HepG2 (cell line): ENCODE measurements around the gene PMM2. TPM values are rescaled to one million over a fixed set of nuclear protein-coding genes. Genes with fewer than 3 reads are reported as not detected.

ENCODE experiments used
- GLI4 ChIP-seq: sonication (generic); formaldehyde crosslinking; IDR thresholded peaks from 2 replicates; pipeline ENCODE4 v1.5.1; 2020; ENCODE audit warnings: missing genetic modification reagents, mild to moderate bottlenecking, moderate library complexity, borderline replicate concordance
- HNF4A ChIP-seq: sonication (generic); formaldehyde crosslinking; IDR thresholded peaks from 2 replicates; pipeline ENCODE4 v1.4.0; 2020; ENCODE audit warnings: missing genetic modification reagents
- MED8 ChIP-seq: sonication (generic); formaldehyde crosslinking; IDR thresholded peaks from 2 replicates; pipeline ENCODE4 v1.8.1; 2023; ENCODE audit warnings: mild to moderate bottlenecking, missing genetic modification reagents; ENCODE audit not compliant: insufficient replicate concordance
- MEIS2 ChIP-seq: sonication (generic); formaldehyde crosslinking; IDR thresholded peaks from 2 replicates; pipeline ENCODE4 v1.9.0; 2021; ENCODE audit warnings: mild to moderate bottlenecking, missing genetic modification reagents
- SNRNP70 ChIP-seq: fragments of 200-400 bp; formaldehyde crosslinking; IDR thresholded peaks from 2 replicates; pipeline ENCODE4 v1.6.1; 2017; ENCODE audit warnings: mild to moderate bottlenecking, low read depth, low read length, moderate library complexity
- YY1 ChIP-seq: IDR thresholded peaks from 2 replicates; pipeline ENCODE4 v1.6.1; 2011; ENCODE audit warnings: low read length, low read depth, moderate library complexity, mild to moderate bottlenecking; ENCODE audit not compliant: insufficient read depth, insufficient replicate concordance
- ZNF451 ChIP-seq: sonication (generic); formaldehyde crosslinking; IDR thresholded peaks from 2 replicates; pipeline ENCODE4 v1.5.0; 2020; ENCODE audit warnings: mild to moderate bottlenecking, missing genetic modification reagents
- ZNF468 ChIP-seq: sonication (generic); formaldehyde crosslinking; IDR thresholded peaks from 2 replicates; pipeline ENCODE4 v1.8.0; 2022; ENCODE audit warnings: mild to moderate bottlenecking, moderate library complexity, missing genetic modification reagents
- polyA plus RNA-seq, 8 experiments: library from polyadenylated mRNA; depleted of rRNA in 3 of 8; stranded (reverse) in 7 of 8; unstranded in 1 of 8; fragments of >200 nt; fragmentation: Illumina TruSeq in 4 of 8; extraction: Trizol in 4 of 8; gene quantifications; 2 replicates each; pipeline versions ENCODE4 v1.2.1 to v1.2.3, GENCODE V29; 2011 to 2016; ENCODE audit warnings: low read depth in 4 of 8, missing spikeins in 1 of 8, mixed read lengths in 1 of 8; ENCODE audit not compliant: insufficient read depth in 1 of 8
- total RNA-seq, 5 experiments: library from RNA; depleted of rRNA; stranded (reverse); fragments of >200 nt; fragmentation: Illumina TruSeq; extraction: Trizol; gene quantifications; 2 replicates each; pipeline ENCODE4 v1.2.3, GENCODE V29; 2016; ENCODE audit warnings: low read depth in 1 of 5
- TF ChIP-seq, protein P1 (sequence below), 2 experiments: fragments of 450-650 bp in 1 of 2; sonication (generic) in 1 of 2; formaldehyde crosslinking in 1 of 2; IDR thresholded peaks; 2 replicates each; pipeline versions ENCODE4 v1.6.1 to v1.8.0; 2016 to 2022; ENCODE audit warnings: antibody characterized with exemption in 1 of 2, mild to moderate bottlenecking in 1 of 2, missing genetic modification reagents in 1 of 2
- TF ChIP-seq, protein P2 (sequence below): sonication (generic); formaldehyde crosslinking; IDR thresholded peaks from 2 replicates; pipeline ENCODE4 v1.4.0; 2020; ENCODE audit warnings: missing genetic modification reagents
- TF ChIP-seq, protein P3 (sequence below): sonication (generic); formaldehyde crosslinking; IDR thresholded peaks from 2 replicates; pipeline ENCODE4 v1.5.0; 2020; ENCODE audit warnings: mild to moderate bottlenecking, missing genetic modification reagents, moderate library complexity

Gene PMM2
- total and polyA plus RNA-seq, 2 of the 13 experiments (the other 11 are each of a cell fraction or from before 2014, with no cell fraction given), result 52.2 to 93.7 TPM

DNA sequence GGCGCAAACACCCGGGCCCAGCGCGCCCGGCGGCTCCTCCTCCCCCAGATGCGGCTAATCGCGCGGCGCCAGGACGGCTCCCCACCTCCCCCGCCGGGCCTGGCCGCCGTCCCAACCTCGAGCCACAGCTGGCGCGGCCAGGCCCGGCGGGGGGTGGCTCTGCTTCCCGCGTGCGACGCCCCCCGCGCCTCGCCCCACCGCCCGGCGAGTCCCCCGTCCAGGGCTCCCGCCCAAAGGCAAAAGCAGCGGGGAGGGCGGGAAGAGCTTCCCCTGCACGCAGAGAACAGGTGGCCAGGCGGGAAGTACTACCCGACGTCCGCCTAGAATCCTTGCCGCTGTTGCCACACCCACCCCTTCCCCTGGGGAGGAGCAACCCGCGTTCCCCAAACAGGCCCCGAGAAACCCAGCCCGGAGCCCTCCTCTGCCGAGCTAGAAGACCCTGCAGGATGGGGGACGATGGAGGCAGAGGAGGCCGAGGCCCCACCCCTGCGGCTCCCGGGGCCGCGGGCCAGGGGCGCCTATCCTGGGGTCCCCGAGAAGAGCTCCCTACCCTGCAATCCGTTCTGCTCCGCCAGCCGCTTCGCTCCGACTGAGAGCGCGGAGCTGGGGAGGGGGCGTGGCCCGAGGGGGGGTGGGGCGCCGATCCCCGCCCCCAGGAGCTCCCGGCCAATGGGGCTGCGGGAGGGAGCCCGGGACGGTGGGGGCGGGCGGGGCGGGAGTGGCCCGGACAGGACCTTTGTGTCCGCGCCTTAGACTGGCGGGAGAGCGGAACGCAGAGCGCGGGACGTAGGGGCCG, 71.0 kb downstream of the PMM2 start, which contains the start of gene CARHSP1 (continued):
- no peak for TF ChIP-seq SNRNP70
- TF ChIP-seq, protein P1, sequence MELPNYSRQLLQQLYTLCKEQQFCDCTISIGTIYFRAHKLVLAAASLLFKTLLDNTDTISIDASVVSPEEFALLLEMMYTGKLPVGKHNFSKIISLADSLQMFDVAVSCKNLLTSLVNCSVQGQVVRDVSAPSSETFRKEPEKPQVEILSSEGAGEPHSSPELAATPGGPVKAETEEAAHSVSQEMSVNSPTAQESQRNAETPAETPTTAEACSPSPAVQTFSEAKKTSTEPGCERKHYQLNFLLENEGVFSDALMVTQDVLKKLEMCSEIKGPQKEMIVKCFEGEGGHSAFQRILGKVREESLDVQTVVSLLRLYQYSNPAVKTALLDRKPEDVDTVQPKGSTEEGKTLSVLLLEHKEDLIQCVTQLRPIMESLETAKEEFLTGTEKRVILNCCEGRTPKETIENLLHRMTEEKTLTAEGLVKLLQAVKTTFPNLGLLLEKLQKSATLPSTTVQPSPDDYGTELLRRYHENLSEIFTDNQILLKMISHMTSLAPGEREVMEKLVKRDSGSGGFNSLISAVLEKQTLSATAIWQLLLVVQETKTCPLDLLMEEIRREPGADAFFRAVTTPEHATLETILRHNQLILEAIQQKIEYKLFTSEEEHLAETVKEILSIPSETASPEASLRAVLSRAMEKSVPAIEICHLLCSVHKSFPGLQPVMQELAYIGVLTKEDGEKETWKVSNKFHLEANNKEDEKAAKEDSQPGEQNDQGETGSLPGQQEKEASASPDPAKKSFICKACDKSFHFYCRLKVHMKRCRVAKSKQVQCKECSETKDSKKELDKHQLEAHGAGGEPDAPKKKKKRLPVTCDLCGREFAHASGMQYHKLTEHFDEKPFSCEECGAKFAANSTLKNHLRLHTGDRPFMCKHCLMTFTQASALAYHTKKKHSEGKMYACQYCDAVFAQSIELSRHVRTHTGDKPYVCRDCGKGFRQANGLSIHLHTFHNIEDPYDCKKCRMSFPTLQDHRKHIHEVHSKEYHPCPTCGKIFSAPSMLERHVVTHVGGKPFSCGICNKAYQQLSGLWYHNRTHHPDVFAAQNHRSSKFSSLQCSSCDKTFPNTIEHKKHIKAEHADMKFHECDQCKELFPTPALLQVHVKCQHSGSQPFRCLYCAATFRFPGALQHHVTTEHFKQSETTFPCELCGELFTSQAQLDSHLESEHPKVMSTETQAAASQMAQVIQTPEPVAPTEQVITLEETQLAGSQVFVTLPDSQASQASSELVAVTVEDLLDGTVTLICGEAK (IDR thresholded peaks at IDR 0.05), result no peak
- TF ChIP-seq, protein P1 (CRISPR knock-in tag; IDR thresholded peaks at IDR 0.05), result peak; percentile 65
- peak; percentile 54 for TF ChIP-seq YY1
- TF ChIP-seq, protein P2, sequence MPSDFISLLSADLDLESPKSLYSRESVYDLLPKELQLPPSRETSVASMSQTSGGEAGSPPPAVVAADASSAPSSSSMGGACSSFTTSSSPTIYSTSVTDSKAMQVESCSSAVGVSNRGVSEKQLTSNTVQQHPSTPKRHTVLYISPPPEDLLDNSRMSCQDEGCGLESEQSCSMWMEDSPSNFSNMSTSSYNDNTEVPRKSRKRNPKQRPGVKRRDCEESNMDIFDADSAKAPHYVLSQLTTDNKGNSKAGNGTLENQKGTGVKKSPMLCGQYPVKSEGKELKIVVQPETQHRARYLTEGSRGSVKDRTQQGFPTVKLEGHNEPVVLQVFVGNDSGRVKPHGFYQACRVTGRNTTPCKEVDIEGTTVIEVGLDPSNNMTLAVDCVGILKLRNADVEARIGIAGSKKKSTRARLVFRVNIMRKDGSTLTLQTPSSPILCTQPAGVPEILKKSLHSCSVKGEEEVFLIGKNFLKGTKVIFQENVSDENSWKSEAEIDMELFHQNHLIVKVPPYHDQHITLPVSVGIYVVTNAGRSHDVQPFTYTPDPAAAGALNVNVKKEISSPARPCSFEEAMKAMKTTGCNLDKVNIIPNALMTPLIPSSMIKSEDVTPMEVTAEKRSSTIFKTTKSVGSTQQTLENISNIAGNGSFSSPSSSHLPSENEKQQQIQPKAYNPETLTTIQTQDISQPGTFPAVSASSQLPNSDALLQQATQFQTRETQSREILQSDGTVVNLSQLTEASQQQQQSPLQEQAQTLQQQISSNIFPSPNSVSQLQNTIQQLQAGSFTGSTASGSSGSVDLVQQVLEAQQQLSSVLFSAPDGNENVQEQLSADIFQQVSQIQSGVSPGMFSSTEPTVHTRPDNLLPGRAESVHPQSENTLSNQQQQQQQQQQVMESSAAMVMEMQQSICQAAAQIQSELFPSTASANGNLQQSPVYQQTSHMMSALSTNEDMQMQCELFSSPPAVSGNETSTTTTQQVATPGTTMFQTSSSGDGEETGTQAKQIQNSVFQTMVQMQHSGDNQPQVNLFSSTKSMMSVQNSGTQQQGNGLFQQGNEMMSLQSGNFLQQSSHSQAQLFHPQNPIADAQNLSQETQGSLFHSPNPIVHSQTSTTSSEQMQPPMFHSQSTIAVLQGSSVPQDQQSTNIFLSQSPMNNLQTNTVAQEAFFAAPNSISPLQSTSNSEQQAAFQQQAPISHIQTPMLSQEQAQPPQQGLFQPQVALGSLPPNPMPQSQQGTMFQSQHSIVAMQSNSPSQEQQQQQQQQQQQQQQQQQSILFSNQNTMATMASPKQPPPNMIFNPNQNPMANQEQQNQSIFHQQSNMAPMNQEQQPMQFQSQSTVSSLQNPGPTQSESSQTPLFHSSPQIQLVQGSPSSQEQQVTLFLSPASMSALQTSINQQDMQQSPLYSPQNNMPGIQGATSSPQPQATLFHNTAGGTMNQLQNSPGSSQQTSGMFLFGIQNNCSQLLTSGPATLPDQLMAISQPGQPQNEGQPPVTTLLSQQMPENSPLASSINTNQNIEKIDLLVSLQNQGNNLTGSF (CRISPR knock-in tag), result peak; percentile 82; the same call in 1 of the 2 replicates
- no peak for TF ChIP-seq GLI4 (CRISPR knock-in tag)
- TF ChIP-seq MED8 (CRISPR knock-in tag), result peak; percentile 67
- peak; percentile 3; the same call in 1 of the 2 replicates for TF ChIP-seq HNF4A (CRISPR knock-in tag)
- no peak; the same call in 1 of the 2 replicates for TF ChIP-seq ZNF451
- no peak for TF ChIP-seq ZNF468 (CRISPR knock-in tag)
- peak; percentile 7; the same call in 1 of the 2 replicates for TF ChIP-seq MEIS2 (CRISPR knock-in tag)
- TF ChIP-seq, protein P3, sequence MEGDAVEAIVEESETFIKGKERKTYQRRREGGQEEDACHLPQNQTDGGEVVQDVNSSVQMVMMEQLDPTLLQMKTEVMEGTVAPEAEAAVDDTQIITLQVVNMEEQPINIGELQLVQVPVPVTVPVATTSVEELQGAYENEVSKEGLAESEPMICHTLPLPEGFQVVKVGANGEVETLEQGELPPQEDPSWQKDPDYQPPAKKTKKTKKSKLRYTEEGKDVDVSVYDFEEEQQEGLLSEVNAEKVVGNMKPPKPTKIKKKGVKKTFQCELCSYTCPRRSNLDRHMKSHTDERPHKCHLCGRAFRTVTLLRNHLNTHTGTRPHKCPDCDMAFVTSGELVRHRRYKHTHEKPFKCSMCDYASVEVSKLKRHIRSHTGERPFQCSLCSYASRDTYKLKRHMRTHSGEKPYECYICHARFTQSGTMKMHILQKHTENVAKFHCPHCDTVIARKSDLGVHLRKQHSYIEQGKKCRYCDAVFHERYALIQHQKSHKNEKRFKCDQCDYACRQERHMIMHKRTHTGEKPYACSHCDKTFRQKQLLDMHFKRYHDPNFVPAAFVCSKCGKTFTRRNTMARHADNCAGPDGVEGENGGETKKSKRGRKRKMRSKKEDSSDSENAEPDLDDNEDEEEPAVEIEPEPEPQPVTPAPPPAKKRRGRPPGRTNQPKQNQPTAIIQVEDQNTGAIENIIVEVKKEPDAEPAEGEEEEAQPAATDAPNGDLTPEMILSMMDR, result no peak
